ENCODE measurements around the gene RBM47.

RBM47 gene

GRCh38 chr4:40481977-40482376 is 147.7 kb downstream of the RBM47 start:
- H3K36me3 ChIP-seq (ENCODE audit: insufficient read depth, low read length): no peaks in the 10 kb centered on the region
- no peak overlapping the region for H3K4me3 ChIP-seq (ENCODE audit: low read length, poor library complexity, severe bottlenecking)
- H3K4me1 ChIP-seq (ENCODE audit: insufficient read depth, low read length, poor library complexity, severe bottlenecking): no peaks in the 10 kb centered on the region
- H3F3A ChIP-seq (ENCODE audit: low read depth): no peaks in the 10 kb centered on the region
- H2AFZ ChIP-seq (ENCODE audit: low read length): no peak overlapping the region
- H3K79me2 ChIP-seq (ENCODE audit: insufficient read depth, low read length): no peaks in the 10 kb centered on the region
- TF ChIP-seq CTCF (conservative IDR thresholded peaks at IDR 0.05; ENCODE audit: low read length) (no peak), EZH2phosphoT487 (IDR thresholded peaks at IDR 0.05; ENCODE audit: borderline replicate concordance) (no peak)
- no peaks in the 10 kb centered on the region for H3K9me2 ChIP-seq (replicated peaks; ENCODE audit: low read depth, low read length)
- no peaks in the 10 kb centered on the region for H3K9me3 ChIP-seq (ENCODE audit: insufficient read depth, low read depth, low read length)
- no peaks in the 10 kb centered on the region for H4K20me1 ChIP-seq (ENCODE audit: insufficient read depth, low read length, poor library complexity, severe bottlenecking)
- no peak overlapping the region for H3K9ac ChIP-seq (ENCODE audit: low read depth, low read length, poor library complexity, severe bottlenecking)
- no peaks in the 10 kb centered on the region for H3K27me3 ChIP-seq (ENCODE audit: insufficient read depth, low read length, poor library complexity, severe bottlenecking)
- H3K4me2 ChIP-seq (ENCODE audit: low read depth, low read length, poor library complexity, severe bottlenecking): no peak overlapping the region

- Histone ChIP-seq H3K79me2 (ENCODE audit: insufficient read depth, low read length) (no peaks in the 10 kb centered on the region), H3K36me3 (ENCODE audit: insufficient read depth, low read length) (no peaks in the 10 kb centered on the region), H3K9me3 (ENCODE audit: insufficient read depth, low read depth, low read length) (no peaks in the 10 kb centered on the region), H3K9ac (ENCODE audit: low read depth, low read length, poor library complexity, severe bottlenecking) (no peak overlapping the region), H2AFZ (ENCODE audit: low read length) (peak overlapping the region; percentile 30; the same call in 1 of the 2 replicates), H3F3A (ENCODE audit: low read depth) (no peaks in the 10 kb centered on the region), H3K9me2 (replicated peaks; ENCODE audit: low read depth, low read length) (no peaks in the 10 kb centered on the region), H3K4me2 (ENCODE audit: low read depth, low read length, poor library complexity, severe bottlenecking) (no peak overlapping the region), H3K4me1 (ENCODE audit: insufficient read depth, low read length, poor library complexity, severe bottlenecking) (no peaks in the 10 kb centered on the region), H3K27me3 (ENCODE audit: insufficient read depth, low read length, poor library complexity, severe bottlenecking) (no peaks in the 10 kb centered on the region), H3K4me3 (ENCODE audit: low read length, poor library complexity, severe bottlenecking) (no peak overlapping the region), H4K20me1 (ENCODE audit: insufficient read depth, low read length, poor library complexity, severe bottlenecking) (no peaks in the 10 kb centered on the region)
- no peak for TF ChIP-seq CTCF (conservative IDR thresholded peaks at IDR 0.05; ENCODE audit: low read length)
- TF ChIP-seq EZH2phosphoT487 (IDR thresholded peaks at IDR 0.05; ENCODE audit: borderline replicate concordance): no peak
These were observed 149.4 kb downstream of the RBM47 start for GRCh38 chr4:40480291-40480690.

GRCh38 chr4:40479378-40479777 is 150.3 kb downstream of the RBM47 start:
- no peak for TF ChIP-seq EZH2phosphoT487 (IDR thresholded peaks at IDR 0.05; ENCODE audit: borderline replicate concordance)
- TF ChIP-seq CTCF (conservative IDR thresholded peaks at IDR 0.05; ENCODE audit: low read length): no peak
- Histone ChIP-seq H3K4me3 (ENCODE audit: low read length, poor library complexity, severe bottlenecking) (no peak overlapping the region), H4K20me1 (ENCODE audit: insufficient read depth, low read length, poor library complexity, severe bottlenecking) (no peaks in the 10 kb centered on the region)

More at GRCh38 chr4:40479378-40479777, 150.3 kb downstream of the RBM47 start:
- no peaks in the 10 kb centered on the region for H3K9me2 ChIP-seq (replicated peaks; ENCODE audit: low read depth, low read length)
- no peaks in the 10 kb centered on the region for H3K79me2 ChIP-seq (ENCODE audit: insufficient read depth, low read length)
- no peaks in the 10 kb centered on the region for H3F3A ChIP-seq (ENCODE audit: low read depth)
- no peak overlapping the region for H3K9ac ChIP-seq (ENCODE audit: low read depth, low read length, poor library complexity, severe bottlenecking)
- H3K4me2 ChIP-seq (ENCODE audit: low read depth, low read length, poor library complexity, severe bottlenecking): no peak overlapping the region
- H3K4me1 ChIP-seq (ENCODE audit: insufficient read depth, low read length, poor library complexity, severe bottlenecking): no peaks in the 10 kb centered on the region
- no peaks in the 10 kb centered on the region for H3K27me3 ChIP-seq (ENCODE audit: insufficient read depth, low read length, poor library complexity, severe bottlenecking)
- H2AFZ ChIP-seq (ENCODE audit: low read length): no peak overlapping the region
- no peaks in the 10 kb centered on the region for H3K36me3 ChIP-seq (ENCODE audit: insufficient read depth, low read length)
- no peaks in the 10 kb centered on the region for H3K9me3 ChIP-seq (ENCODE audit: insufficient read depth, low read depth, low read length)

Measured in Loucy (cell line).